Lower leg skin (tissue), 4 donors: ENCODE measurements around the gene SPPL3. TPM values are rescaled to one million over a fixed set of nuclear protein-coding genes. Genes with fewer than 3 reads are reported as not detected.

ENCODE experiments used
- DNase-seq, 2 donors: peaks; one replicate each; pipeline ENCODE4 v3.0.0-alpha.2; 2019; ENCODE audit warnings: low spot score in 2 of 2
- H3K4me3 ChIP-seq: fragments of 200-600 bp; sonication (generic); 2 replicates; pipeline ENCODE4 v1.5.1; 2017; ENCODE audit warnings: mild to moderate bottlenecking, low read depth; ENCODE audit not compliant: poor library complexity, severe bottlenecking
- POLR2A ChIP-seq, 2 donors: fragments of 450-650 bp; IDR thresholded peaks; one replicate each; pipeline ENCODE4 v1.6.1; 2016 to 2017; ENCODE audit warnings: antibody characterized with exemption in 2 of 2, mild to moderate bottlenecking in 1 of 2, moderate library complexity in 1 of 2
- WGBS, 2 donors: methylation state at CpG; one replicate each; pipeline ENCODE4 v1.1.5; 2018; 5-methylcytosine and 5-hydroxymethylcytosine counted together
- intact Hi-C: fragments of 100-400 bp; cut with DNase I; formaldehyde crosslinking; loops from one replicate; pipeline ENCODE4 v1.15.0; 2023; ENCODE audit warnings: low total_unique reads
- total RNA-seq, 4 donors: library from RNA; depleted of rRNA; stranded (reverse); fragments of >200 nt; gene quantifications; one replicate each; pipeline ENCODE4 v1.1.0, GENCODE V29; 2016
- TF ChIP-seq, protein P1 (sequence below), 3 donors: fragments of 450-650 bp; IDR thresholded peaks; one replicate each; pipeline ENCODE4 v1.5.1; 2016; ENCODE audit warnings: antibody characterized with exemption in 3 of 3, mild to moderate bottlenecking in 3 of 3, moderate library complexity in 2 of 3

Gene SPPL3
- total RNA-seq, 4 donors from 2014 or later = 47.3 to 59.0 (median 52.4) TPM

- intact Hi-C loops = no loop called here
- 28 to 39% methylated on average over 13 of the region's 13 CpGs for WGBS, 2 donors
- H3K4me3 ChIP-seq = no peak overlapping the region
- peak in 1 of 2 donors; percentile 48 for DNase-seq
- TF ChIP-seq POLR2A (IDR thresholded peaks at IDR 0.05) = no peak
- TF ChIP-seq, protein P1, sequence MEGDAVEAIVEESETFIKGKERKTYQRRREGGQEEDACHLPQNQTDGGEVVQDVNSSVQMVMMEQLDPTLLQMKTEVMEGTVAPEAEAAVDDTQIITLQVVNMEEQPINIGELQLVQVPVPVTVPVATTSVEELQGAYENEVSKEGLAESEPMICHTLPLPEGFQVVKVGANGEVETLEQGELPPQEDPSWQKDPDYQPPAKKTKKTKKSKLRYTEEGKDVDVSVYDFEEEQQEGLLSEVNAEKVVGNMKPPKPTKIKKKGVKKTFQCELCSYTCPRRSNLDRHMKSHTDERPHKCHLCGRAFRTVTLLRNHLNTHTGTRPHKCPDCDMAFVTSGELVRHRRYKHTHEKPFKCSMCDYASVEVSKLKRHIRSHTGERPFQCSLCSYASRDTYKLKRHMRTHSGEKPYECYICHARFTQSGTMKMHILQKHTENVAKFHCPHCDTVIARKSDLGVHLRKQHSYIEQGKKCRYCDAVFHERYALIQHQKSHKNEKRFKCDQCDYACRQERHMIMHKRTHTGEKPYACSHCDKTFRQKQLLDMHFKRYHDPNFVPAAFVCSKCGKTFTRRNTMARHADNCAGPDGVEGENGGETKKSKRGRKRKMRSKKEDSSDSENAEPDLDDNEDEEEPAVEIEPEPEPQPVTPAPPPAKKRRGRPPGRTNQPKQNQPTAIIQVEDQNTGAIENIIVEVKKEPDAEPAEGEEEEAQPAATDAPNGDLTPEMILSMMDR (IDR thresholded peaks at IDR 0.05) = no peak
These were observed 24.9 kb upstream of the SPPL3 start for GRCh38 chr12:120928864-120929652.

- WGBS, 2 donors = 38 to 48% methylated on average over 15 of the region's 15 CpGs
- intact Hi-C loops = no loop called here
- no peak overlapping the region for H3K4me3 ChIP-seq
- TF ChIP-seq POLR2A (IDR thresholded peaks at IDR 0.05) = no peak
- TF ChIP-seq, protein P1 (IDR thresholded peaks at IDR 0.05) = no peak
- peak in 1 of 2 donors; percentile 57 for DNase-seq
These were observed 21.8 kb upstream of the SPPL3 start for GRCh38 chr12:120925740-120926563.

GRCh38 chr12:120922279-120922678, 18.1 kb upstream of the SPPL3 start:
- TF ChIP-seq POLR2A (IDR thresholded peaks at IDR 0.05) = no peak
- TF ChIP-seq, protein P1 (IDR thresholded peaks at IDR 0.05) = no peak
- WGBS, 2 donors = 51 to 54% methylated on average over 3 of the region's 3 CpGs
- DNase-seq = peak in 1 of 2 donors; percentile 49
- H3K4me3 ChIP-seq = no peak overlapping the region
- intact Hi-C loops = no loop called here

GRCh38 chr12:120921637-120922036, 17.5 kb upstream of the SPPL3 start:
- peak in 1 of 2 donors; percentile 0 for DNase-seq
- no peak for TF ChIP-seq POLR2A (IDR thresholded peaks at IDR 0.05)
- TF ChIP-seq, protein P1 (IDR thresholded peaks at IDR 0.05) = no peak
- H3K4me3 ChIP-seq = no peak overlapping the region
- intact Hi-C loops = no loop called here

DNA sequence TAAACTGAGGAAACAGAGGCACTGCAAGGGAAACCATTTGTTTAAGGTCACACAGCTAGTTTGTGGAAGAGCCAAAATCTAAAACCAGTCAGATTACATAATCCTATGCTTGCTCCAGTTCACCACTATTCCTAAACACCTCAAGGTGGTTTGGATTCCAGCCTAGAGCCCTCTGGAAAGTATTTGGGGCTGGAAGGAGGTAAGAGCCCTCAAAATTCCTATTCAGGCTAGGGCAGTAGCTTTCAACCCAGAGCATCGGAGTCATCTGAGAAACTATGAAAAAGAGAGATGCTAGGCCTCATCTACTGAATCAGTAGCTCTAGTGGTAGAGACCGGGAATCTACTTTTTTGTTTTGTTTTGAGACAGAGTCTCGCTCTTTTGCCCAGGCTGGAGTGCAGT, 16.0 kb upstream of the SPPL3 start:
- TF ChIP-seq POLR2A (IDR thresholded peaks at IDR 0.05) = no peak
- TF ChIP-seq, protein P1 (IDR thresholded peaks at IDR 0.05) = no peak
- WGBS, 2 donors = 69 to 77% methylated on average over 3 of the region's 3 CpGs

More for the DNA sequence above, 16.0 kb upstream of the SPPL3 start:
- H3K4me3 ChIP-seq = no peak overlapping the region
- intact Hi-C loops = no loop called here
- no peak for DNase-seq
